ENCODE data around the gene KCNE3. TPM values are rescaled to one million over a fixed set of nuclear protein-coding genes. Genes with fewer than 3 reads are reported as not detected.

The KCNE3 gene
- total RNA-seq, 1 experiment from 2014 or later: not detected

DNA sequence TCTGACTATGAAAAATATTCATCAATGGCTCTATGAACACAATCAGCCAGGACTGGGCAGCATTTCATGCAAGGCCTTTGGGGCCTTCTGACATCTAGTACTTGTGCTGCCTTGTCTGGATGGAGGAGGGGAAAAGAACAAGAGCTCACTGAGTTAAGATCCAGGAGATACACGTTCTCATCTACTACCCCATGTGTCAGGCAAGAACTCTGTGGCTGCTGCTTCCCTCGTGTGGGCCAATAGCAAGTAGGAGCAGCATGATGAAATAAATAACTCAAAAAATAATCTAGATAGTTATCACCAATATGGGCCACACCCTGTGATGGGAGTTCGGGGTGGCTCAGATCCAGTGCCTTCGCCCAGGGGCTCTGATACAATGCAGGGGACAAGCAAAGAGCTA lies 7.3 kb downstream of the KCNE3 start:
- no peak for TF ChIP-seq EZH2phosphoT487 (IDR thresholded peaks at IDR 0.05; ENCODE audit: borderline replicate concordance)
- TF ChIP-seq, protein P1, sequence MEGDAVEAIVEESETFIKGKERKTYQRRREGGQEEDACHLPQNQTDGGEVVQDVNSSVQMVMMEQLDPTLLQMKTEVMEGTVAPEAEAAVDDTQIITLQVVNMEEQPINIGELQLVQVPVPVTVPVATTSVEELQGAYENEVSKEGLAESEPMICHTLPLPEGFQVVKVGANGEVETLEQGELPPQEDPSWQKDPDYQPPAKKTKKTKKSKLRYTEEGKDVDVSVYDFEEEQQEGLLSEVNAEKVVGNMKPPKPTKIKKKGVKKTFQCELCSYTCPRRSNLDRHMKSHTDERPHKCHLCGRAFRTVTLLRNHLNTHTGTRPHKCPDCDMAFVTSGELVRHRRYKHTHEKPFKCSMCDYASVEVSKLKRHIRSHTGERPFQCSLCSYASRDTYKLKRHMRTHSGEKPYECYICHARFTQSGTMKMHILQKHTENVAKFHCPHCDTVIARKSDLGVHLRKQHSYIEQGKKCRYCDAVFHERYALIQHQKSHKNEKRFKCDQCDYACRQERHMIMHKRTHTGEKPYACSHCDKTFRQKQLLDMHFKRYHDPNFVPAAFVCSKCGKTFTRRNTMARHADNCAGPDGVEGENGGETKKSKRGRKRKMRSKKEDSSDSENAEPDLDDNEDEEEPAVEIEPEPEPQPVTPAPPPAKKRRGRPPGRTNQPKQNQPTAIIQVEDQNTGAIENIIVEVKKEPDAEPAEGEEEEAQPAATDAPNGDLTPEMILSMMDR (IDR thresholded peaks at IDR 0.05 in 2 of 3, conservative IDR thresholded peaks at IDR 0.05 in 1 of 3; ENCODE audit: borderline replicate concordance in 1 of 3, insufficient read depth in 1 of 3, low read depth in 2 of 3, low read length in 2 of 3): no peak
- no peak for TF ChIP-seq FOSL1 (IDR thresholded peaks at IDR 0.05; ENCODE audit: low read depth)
- TF ChIP-seq CBX3 (IDR thresholded peaks at IDR 0.05; ENCODE audit: low read depth): no peak
- TF ChIP-seq YY1 (IDR thresholded peaks at IDR 0.05; ENCODE audit: extremely low read depth, insufficient replicate concordance, low read depth, low read length): no peak
- TF ChIP-seq, protein P2, sequence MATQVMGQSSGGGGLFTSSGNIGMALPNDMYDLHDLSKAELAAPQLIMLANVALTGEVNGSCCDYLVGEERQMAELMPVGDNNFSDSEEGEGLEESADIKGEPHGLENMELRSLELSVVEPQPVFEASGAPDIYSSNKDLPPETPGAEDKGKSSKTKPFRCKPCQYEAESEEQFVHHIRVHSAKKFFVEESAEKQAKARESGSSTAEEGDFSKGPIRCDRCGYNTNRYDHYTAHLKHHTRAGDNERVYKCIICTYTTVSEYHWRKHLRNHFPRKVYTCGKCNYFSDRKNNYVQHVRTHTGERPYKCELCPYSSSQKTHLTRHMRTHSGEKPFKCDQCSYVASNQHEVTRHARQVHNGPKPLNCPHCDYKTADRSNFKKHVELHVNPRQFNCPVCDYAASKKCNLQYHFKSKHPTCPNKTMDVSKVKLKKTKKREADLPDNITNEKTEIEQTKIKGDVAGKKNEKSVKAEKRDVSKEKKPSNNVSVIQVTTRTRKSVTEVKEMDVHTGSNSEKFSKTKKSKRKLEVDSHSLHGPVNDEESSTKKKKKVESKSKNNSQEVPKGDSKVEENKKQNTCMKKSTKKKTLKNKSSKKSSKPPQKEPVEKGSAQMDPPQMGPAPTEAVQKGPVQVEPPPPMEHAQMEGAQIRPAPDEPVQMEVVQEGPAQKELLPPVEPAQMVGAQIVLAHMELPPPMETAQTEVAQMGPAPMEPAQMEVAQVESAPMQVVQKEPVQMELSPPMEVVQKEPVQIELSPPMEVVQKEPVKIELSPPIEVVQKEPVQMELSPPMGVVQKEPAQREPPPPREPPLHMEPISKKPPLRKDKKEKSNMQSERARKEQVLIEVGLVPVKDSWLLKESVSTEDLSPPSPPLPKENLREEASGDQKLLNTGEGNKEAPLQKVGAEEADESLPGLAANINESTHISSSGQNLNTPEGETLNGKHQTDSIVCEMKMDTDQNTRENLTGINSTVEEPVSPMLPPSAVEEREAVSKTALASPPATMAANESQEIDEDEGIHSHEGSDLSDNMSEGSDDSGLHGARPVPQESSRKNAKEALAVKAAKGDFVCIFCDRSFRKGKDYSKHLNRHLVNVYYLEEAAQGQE (IDR thresholded peaks at IDR 0.05; ENCODE audit: low read depth): no peak
- no peaks in the 10 kb centered on the region for H3K79me2 ChIP-seq (ENCODE audit: insufficient read depth, low read length)
- ChIA-PET POLR2A (no interaction called here), CTCF (no interaction called here), RAD21 (ENCODE audit: low non-redundant PET in 1 of 2, low total read pairs in 2 of 2, uncharacterized antibody in 2 of 2, unreplicated experiment in 2 of 2) (no interaction called here)
- no peaks in the 10 kb centered on the region for H3K36me3 ChIP-seq (ENCODE audit: control insufficient read depth in 1 of 2, insufficient read depth in 2 of 2, low read length in 2 of 2)
- H2AFZ ChIP-seq (ENCODE audit: low read depth, low read length, poor library complexity, severe bottlenecking): no peak overlapping the region
- no peak overlapping the region for H3K4me2 ChIP-seq (ENCODE audit: low read length)
- H3K4me1 ChIP-seq (ENCODE audit: control insufficient read depth in 1 of 2, insufficient read depth in 2 of 2, low read length in 2 of 2): peaks cover 0 to 1% of the 10 kb centered on the region in 2 experiments; a peak in 1 of 4 replicates
- no TSS peak for BruUV-seq (replicated peaks)
- H4K20me1 ChIP-seq (ENCODE audit: insufficient read depth): no peaks in the 10 kb centered on the region
- H3K4me3 ChIP-seq (replicated peaks in 1 of 2; ENCODE audit: low read depth in 1 of 2, low read length in 2 of 2): no peak overlapping the region
- H3K9ac ChIP-seq (ENCODE audit: low read length): no peak overlapping the region
- H3K9me2 ChIP-seq (ENCODE audit: insufficient read depth): no peaks in the 10 kb centered on the region
- H3K27ac ChIP-seq (ENCODE audit: low read depth, low read length): no peak overlapping the region
- no peaks in the 10 kb centered on the region for H3K9me3 ChIP-seq (ENCODE audit: control insufficient read depth in 1 of 2, insufficient read depth in 1 of 2, low read depth in 1 of 2, low read length in 2 of 2)
- DNase-seq (ENCODE audit: low read depth, low spot score) (no peak), ATAC-seq (no peak)
- intact Hi-C loops (cut with micrococcal nuclease): no loop called here
- no peaks in the 10 kb centered on the region; the same call in 1 of the 2 replicates for H3K27me3 ChIP-seq (ENCODE audit: insufficient read depth, low read length)

All from HCT116 (cell line).